GM21423 (cell line): ENCODE measurements around the gene UNKL.

Experiments
- ATAC-seq: cut with Tn5 transposase; IDR thresholded peaks from one replicate; pipeline ENCODE4 v1.9.1; 2021; ENCODE audit warnings: mild to moderate bottlenecking, moderate library complexity; ENCODE audit not compliant: unreplicated experiment

The UNKL gene

DNA sequence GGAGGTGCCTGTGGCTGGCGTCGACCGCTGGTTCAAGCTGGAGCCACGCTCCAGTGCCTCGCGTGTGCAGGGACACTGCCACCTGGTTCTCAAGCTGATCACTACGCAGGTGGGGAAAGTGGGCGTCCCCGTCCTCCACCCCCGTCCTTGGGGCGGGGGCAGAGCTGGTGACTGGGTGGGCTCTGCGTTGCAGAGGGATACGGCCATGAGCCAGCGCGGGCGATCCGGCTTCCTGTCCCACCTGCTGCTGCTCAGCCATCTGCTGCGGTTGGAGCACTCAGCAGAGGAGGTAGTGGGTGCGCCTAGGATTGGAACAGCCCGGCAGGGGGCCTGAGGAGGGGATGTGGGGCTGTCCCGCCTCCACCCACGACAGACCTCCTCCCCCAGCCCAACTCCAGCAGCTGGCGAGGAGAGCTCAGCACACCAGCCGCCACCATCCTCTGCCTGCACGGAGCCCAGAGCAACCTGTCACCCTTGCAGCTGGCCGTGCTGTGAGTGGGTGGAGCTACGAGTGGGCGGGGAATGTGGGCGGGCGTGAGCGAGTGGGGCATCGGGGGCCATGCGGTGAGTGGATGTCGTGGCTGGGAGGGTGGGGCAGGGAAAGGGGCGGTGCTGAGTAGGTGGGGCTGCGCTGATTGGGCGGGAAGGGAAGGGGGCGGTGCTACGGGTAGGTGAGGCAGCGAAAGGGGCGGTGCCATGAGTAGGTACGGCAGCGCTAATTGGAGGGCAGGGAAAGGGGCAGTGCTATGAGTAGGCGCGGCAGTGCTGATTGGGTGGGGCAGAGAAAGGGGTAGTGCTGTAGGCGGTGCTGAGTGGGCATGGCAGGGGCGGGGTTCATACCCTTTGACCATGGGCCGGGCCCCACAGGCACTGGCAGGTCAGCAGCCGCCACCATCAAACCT lies 71.7 kb downstream of the UNKL start:
- ATAC-seq = peak; percentile 86

DNA sequence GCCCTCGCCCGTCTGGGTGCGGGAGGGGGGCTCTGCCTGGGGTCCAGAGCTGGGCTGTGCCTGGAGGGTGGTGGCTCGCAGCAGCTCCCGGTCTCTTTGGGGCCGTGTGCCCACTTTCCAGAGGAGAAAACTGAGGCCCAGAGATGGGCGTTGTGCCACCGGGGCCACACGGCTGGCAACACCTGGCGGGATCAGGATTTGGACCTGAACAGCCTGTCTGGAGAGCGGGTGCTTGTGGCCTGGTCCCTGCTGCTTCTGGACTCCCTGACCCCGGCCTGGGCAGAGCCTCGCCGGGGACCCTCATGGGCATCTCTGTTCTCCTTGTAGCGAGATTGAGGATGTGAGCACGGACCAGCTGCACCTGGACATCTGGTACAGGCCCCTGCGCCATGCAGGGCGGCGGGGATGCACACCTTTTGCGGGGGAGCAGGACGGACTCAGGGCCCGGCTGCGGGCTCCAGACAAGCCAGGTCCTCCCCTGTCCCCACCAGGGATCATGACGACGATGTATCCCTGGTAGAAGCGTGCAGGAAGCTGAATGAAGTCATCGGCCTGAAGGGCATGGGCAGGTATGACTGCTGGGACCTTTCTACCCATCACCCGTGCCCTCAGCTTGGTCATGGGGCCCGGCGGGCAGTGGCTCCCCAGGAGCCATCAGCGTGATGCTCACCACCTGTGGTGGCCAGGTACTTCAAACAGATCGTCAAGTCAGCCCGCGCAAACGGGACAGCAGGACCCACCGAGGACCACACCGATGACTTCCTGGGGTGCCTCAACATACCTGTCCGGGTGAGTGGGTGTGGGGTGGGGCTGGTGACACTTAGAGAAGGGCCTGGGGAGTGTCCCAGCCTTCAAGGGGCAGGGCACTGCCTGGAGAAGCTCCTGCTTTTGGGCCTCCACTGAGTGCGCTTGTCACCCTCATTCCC lies 72.7 kb downstream of the UNKL start:
- no peak for ATAC-seq

DNA sequence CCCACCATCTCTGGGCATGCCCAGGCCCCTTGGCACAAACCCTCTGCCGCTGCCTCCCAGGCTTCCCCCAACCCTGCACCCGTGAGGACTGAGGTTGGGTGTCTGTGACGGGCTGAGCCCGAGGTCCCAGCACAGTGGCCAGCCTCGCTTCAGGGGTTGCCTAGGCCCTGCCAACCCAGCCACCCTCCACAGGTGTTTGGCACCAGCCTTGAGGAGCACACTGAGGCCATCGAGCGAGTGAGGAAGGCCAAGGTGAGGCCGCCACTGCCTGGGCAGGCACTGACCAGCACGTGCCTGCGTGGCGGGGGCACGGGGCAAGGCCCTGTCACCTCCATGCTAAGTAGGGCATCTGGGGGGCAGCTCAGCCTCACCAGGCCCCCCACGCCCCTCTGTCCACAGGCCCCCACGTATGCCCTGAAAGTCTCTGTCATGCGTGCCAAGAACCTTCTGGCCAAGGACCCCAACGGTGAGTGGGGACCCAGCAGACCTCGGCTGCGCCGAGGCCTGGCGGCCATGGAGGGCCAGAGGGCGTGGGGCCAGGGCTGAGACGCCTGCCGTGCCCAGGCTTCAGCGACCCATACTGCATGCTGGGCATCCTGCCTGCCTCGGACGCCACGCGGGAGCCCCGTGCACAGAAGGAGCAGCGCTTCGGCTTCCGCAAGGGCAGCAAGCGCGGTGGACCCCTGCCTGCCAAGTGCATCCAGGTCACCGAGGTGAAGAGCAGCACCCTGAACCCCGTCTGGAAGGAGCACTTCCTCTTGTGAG lies 73.6 kb downstream of the UNKL start:
- ATAC-seq = no peak

DNA sequence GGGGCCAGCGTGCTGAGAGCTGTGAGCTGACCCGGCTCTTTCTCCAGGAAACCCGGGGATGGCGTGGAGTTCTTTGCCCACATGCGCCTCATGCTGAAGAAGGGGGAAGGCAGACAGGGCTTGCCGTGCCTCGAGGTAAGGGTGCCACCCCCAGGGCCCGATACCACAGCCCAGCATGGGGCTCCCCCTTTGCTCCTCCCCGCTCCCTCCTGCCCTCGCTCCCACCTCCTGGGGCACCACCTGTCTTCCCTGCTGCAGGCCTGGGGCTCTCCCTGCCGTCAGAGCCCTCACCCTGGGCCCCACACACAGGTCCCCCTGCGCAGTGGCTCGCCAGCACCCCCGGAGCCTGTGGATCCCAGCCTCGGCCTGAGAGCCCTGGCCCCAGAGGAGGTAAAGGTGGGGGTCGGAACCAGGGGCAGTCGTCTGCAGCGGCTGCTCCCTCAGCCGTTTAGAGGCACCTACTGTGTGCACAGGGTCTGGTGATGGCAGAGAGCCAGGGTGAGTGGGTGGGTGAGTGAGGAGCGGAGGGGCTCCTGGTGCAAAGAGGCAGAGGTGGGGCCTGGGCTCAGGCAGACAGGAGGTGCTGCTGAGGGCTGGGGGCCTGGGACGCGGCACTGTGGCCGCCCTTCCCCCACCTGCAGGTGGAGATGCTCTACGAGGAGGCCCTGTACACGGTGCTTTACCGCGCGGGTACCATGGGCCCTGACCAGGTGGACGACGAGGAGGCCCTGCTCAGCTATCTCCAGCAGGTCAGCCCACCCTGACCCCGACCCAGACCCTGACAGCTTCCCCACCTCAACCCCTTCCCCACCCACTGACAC lies 75.4 kb downstream of the UNKL start:
- ATAC-seq = no peak

DNA sequence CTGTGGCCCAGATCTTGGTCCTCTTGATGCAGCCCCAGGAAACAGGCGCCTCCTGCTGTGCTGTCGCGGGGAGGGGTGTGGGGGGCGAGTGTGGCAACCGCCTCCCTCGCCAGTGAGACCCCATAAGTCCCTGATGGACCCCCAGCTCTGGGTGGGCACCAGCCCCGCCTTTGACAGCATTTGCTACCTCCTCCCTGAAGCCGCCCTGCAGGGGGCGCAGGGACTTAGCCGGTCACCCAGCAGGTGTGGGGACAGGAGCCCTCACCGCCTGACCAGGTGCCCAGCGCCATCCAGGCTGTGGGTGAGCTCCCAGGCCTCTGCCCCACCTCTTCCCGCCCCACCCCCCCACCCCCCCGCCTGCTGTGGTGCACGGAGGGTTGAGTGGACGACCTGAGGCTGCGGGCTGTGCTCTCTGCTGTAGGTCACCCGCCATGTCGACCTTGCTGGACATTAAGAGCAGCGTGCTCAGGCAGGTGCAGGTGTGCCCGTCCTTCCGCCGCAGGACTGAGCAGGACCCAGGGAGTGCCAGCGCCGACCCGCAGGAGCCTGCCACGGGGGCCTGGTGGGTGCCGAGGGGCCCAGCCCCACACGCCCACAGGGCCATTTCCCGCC lies 76.3 kb downstream of the UNKL start:
- no peak for ATAC-seq

DNA sequence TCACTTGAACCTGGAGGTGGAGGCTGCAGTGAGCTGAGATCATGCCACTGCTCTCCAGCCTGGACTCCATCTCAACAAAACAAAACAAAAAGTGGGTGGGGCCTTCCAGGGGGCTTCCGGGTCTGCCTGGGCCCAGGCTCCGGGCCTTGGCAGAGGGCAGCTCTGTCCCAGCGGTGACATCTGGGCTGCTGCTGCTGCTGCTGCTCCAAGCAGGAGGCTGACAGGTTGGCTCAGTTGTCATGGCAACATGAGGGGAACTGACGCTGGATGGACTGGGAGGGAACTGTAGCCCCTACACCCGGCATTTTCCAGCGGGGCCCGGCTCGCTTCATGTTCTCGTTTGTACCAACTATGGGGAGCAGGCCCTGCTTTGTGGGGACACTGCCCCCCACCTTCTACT lies 77.0 kb downstream of the UNKL start:
- ATAC-seq = no peak

DNA sequence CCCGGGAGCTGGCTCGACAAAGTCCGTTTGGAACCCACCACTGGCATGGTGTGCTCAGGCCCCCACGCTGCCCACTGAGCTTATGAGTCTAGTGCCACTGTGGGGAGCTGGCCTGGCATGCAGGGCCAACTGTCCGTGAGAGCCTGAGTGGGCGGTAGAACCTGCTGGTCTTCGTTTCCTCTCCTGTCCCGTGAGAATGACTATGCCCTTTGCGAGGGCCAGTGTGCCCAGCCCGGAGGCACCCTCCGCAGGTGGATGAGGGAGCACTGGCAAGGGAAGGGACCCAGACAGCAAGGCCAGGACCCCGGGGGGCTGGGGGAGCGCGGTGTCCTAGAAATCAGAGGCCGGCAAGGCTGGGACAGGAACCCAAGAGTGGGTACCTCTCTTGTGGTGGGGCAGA lies 77.9 kb downstream of the UNKL start:
- no peak for ATAC-seq

DNA sequence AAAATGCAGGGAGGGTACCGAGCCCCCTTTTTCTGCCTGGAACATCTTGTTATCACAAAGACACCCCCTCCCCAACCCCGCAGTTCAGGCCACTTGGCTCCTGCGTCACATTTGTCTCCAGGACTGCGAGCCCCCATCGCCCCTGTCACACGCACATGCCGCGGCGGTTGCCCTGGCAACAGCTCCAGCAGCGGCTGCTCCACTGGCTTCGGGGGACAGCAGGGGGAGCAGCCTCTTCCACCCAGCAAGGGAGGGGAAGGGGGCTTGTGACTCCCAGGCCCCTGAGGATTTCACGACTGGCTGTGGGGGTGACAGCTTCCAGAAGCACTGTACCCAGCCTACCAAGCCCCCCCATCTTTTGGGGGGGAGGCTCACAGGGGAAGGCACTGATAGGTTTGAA lies 78.5 kb downstream of the UNKL start:
- ATAC-seq = no peak

DNA sequence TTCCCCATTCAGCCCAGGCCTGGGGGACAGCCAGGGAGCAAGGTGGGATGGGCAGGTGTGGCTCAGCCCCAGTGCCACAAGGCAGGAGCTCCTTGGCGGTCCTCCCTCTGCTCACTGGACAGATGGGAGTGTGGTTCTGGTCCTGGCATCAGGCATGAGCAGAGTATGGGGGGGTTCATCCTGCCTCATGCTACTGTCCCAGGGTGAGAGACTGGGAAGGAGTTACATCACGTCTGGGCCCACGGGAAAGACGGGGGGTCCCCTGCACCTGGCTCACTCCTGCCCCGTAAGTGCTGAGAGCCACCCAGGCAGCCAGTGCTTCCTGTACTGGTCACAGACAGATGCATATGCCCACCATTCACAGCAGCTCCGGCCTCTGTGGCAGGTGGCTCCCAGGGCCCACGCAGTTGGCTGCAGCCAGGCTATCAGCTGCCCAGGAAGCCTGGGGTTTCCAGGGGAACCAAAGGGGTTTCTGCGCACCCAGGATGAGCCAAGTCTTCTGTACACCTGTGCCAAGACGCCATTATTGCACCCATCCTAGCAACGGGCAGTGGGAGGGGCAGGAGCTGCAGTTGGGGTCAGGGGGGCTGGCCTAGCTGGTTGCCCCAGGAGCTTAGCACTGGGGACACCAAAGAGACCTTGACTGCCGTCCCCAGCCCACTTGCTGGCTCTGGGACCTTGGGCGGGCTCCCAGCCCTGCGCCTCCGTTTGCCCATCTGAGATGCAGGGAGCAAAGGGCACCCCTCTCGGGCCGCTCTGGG lies 79.1 kb downstream of the UNKL start:
- ATAC-seq = no peak

DNA sequence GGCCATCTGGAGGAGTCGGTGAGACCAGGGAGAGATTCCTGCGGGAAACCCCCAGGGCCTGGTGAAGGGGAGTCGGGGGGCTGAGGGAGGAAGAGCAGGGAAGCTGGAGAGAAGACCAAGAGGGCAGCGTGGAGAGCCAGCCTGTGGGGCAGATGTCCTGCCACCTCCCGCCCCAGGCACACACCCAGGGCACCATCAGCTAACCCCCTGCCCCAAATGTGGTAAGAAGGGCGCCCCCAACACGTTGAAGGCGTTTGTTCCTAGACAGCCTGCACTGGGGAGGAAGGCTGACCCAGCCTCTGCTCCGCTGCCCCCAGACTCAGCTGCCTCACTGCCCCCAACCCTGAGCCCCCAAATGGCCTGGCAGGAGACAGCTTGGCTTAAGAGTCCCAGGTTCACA lies 79.8 kb downstream of the UNKL start:
- no peak for ATAC-seq

DNA sequence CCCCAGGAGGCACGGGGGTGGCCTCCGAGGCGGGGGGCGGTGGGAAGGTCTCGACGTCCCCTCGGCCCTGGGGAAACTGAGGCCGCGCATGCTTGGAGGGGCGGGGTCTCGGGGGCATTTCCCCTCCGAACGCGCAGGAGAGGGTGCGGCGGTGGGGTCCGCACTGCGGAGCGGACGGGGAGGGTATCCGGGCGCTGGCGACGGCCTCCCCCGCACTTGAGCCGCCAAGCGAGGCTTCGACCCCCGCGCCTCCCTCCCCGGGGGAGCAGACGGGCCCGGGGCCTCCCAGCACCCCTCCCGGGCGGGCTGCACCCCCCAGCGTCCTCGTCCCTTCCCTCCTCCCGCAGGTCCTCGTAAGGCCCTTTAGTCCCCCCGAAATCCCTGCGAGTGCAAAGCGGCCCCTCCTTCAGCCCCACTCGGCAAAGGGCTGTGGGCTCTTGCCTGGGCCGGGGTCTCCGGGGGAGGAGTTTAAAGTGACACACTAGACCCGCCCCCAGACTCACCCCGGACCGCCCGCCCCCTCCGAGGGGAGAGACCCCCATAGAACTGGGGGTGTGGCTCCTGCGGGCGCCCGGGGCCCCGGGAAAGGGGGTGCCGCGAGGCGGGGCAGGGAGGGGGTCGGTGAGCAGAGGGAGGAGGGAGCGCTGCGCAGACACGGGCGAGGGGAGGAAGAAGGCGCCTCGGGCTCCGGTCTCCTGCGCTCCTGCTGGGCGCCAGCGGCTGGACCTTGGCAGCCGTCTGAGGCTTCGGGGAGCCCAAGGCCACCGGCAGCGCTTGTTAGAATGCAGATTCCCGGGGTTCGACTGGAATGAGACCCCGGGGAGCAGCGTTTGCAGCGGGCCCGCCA lies 80.4 kb downstream of the UNKL start:
- no peak for ATAC-seq

DNA sequence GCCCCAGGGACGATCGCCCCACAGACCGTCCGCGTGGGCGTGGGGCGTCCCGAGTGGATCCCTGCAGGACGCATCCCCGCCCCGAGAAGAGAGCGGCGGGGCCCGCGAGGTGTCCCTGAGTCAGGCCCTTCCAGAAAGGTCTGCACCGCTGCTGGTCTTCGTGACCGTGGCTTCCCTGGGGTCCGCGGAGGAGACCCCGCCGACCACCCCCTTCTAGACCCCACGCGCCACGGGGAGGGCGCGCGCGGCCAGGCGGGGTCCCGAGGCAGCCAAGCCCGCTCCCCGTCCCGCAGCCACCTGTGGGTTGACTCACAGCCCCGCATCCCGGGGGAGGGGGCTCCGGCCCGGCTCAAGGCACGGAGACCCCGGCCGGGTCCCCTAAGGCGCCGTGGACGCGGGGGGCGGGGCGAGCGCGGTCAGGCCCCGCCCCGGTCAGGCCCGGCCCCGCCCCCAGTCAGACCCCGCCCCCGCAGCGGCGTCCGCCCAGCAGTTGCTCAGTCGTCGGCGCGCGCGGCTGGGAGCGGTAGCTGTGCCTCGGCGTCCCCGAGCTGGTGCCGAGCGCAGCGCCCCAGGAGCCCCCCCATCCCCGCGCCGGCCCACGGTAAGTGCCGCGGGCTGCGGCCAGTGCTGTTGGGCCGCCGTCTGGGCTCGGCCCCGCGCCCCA lies 81.2 kb downstream of the UNKL start, which contains the start of gene BAIAP3:
TSS of gene BAIAP3 (plus strand) at position 497 of the 664 bp plus-strand sequence. CDS start 4,905 bp downstream, outside the sequence.
- ATAC-seq = no peak

DNA sequence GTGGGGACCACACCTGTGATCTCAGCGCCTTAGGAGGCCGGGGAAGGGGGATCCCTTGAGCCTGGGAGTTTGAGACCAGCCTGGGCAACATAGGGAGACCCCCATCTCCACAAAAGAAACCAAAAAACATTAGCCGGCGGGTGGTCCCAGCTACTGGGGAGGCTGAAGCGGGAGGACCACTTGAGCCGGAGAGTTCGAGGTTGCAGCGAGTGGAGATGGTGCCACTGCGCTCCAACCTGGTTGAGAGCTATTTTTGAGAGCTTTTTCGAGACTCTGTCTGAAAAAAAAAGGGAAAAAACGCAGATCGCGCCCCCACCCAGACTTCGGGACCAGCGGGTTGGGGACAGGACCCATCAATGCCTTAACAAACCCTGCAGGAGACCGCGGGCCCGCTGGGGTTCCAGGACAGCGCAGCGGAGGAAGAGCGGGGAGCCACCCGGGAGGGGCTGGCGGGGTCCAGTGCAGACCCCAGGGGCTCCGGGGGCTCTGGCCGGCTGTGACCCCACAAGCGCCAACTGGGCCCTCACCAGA lies 81.8 kb downstream of the UNKL start:
- no peak for ATAC-seq

DNA sequence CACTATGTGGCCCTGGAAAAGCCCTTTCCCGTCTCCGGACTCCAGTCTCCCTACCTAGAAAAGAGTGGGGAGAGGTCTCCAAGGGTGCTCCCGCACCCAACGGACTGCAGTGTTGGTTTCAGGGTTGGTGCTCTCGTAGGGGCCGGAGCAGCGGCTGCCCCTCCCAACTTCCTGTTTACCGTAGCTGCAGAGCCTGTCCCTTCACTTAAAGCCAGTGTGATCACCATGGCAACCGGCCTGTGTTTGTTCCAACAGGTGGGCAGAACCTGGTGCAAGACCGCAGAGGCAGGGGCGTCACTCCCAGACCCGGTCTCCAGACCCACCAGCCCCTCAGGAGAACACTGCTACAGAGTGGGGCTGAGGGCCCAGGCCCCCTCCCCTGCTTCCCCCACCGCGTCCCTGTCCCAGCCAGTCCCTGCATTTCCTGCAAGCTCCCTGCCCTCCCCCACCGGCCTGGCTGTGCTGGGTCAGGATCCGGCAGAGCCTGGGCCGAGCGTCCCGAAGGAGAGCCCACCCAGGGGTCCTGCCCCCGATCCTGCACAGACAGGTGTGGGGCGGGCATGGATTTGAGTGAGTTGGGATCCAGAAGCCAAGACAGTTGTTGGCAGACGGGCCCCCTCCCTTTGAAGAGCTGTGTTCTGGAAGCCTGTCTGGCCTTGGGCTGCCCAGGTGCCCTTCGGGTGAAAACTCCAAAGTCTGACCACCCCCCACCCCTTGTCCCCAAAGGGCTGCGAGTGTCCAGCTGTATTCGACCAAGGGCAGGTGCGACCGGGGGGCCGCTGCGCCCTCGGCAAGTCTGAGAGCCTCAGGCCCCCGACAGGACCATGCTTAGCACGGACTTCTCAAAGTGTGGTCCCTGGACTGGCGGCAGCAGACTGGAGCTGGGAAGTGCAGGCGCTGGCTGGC lies 82.5 kb downstream of the UNKL start:
- ATAC-seq = peak; percentile 48

DNA sequence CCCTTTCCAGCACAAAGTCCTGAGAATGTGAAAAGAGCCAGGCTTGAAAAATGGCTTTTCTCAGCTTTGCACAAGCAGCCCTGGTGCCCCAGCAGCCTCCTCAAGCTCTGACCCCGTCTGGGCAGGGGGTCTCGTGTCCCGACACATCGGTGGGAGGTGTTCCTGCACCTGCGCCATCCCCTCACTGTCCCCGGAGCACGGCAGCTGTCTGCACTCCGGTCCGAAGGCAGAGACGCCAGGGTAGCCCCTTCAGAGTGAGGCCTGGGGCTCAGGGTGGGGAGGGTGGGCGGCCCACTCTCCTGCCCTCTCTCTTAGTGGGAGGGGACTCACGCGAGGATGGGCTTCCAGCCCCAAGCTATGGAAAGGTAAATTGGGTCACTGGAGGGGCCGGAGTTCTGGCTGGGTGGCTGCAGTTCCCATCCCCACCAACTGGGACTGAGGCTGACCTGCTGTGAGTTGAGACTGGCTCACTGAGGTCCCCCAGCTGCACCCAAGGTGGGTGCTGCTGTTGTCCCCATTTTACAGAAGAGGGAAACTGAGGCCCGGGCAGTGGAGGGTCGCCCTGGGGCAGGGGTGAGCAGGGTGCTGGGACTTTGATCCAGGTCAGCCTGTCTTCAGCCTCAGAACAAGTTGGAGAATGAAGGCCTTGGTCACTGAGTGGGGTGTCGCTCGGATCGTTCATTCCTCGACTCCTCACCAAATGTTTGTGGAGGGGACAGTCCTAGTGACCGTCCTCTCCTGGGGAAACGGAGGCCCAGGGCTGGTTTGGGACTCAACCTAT lies 83.4 kb downstream of the UNKL start:
- ATAC-seq = no peak
